ENCODE results near the gene CDS2. TPM values are rescaled to one million over a fixed set of nuclear protein-coding genes. Genes with fewer than 3 reads are reported as not detected.

The CDS2 gene
- total and polyA plus RNA-seq, 10 of the 15 experiments (the other 5 are each of a cell fraction or from before 2014, with no cell fraction given), result 11.5 to 94.7 (median 23.1) TPM

DNA sequence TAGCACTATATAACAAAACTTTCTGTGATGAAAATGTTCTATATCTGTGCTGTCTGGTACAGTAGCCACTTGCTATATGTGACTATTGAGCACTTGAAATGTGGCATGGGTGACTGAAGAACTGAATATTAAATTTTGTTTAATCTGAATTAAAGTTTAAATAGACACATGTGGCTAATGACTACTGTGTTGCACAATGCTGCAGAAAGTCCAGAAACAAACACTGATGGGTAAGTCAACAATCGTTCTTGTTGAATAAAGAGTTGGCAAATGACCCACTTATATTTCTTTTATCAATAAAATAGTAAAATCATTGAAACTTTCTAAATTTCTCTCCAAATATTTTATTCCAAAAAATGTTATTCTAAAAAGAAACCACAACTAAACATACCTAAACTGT lies 108.2 kb downstream of the CDS2 start (continued):
- no peak for TF ChIP-seq IRF4 (IDR thresholded peaks at IDR 0.05; ENCODE audit: low read depth, low read length)
- TF ChIP-seq SMC3 (IDR thresholded peaks at IDR 0.05; ENCODE audit: borderline replicate concordance, low read length), result no peak
- no peak for TF ChIP-seq ESRRA (IDR thresholded peaks at IDR 0.05; ENCODE audit: low read length)
- TF ChIP-seq, protein P1, sequence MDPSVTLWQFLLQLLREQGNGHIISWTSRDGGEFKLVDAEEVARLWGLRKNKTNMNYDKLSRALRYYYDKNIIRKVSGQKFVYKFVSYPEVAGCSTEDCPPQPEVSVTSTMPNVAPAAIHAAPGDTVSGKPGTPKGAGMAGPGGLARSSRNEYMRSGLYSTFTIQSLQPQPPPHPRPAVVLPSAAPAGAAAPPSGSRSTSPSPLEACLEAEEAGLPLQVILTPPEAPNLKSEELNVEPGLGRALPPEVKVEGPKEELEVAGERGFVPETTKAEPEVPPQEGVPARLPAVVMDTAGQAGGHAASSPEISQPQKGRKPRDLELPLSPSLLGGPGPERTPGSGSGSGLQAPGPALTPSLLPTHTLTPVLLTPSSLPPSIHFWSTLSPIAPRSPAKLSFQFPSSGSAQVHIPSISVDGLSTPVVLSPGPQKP (IDR thresholded peaks at IDR 0.05; ENCODE audit: low read depth, low read length), result no peak
- TF ChIP-seq, protein P2, sequence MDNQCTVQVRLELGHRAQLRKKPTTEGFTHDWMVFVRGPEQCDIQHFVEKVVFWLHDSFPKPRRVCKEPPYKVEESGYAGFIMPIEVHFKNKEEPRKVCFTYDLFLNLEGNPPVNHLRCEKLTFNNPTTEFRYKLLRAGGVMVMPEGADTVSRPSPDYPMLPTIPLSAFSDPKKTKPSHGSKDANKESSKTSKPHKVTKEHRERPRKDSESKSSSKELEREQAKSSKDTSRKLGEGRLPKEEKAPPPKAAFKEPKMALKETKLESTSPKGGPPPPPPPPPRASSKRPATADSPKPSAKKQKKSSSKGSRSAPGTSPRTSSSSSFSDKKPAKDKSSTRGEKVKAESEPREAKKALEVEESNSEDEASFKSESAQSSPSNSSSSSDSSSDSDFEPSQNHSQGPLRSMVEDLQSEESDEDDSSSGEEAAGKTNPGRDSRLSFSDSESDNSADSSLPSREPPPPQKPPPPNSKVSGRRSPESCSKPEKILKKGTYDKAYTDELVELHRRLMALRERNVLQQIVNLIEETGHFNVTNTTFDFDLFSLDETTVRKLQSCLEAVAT (IDR thresholded peaks at IDR 0.05), result no peak

Small RNAs within 50 kb of the gene (small RNA-seq; reads per million reads assigned to genes)
- gene RF00019 (not detected), gene RF00568 (not detected), gene RNA5SP474 (0.86 reads per million, percentile 26 among the genes with 10 or more reads in this experiment)

Other genes starting within 250 kb of the CDS2 start
- 42.6 and 44.8 TPM in 2 replicates for gene SLC23A2, start 125.5 kb upstream of the CDS2 start, total RNA-seq (2014; rRNA removed)
- gene SLC23A2, start 125.5 kb upstream of the CDS2 start, total RNA-seq (2014; rRNA removed; fragmentation: Illumina TruSeq; extraction: Trizol), result 28.3 and 29.4 TPM in 2 replicates
- 51.7 and 56.1 TPM in 2 replicates for gene SLC23A2, start 125.5 kb upstream of the CDS2 start, total RNA-seq (2021)
- gene SLC23A2, start 125.5 kb upstream of the CDS2 start, polyA plus RNA-seq (2011; rRNA removed), result 28.5 and 38.9 TPM in 2 replicates
- gene SLC23A2, start 125.5 kb upstream of the CDS2 start, polyA plus RNA-seq (2014; fragmentation: Illumina TruSeq; extraction: Trizol), result 46.2 and 46.3 TPM in 2 replicates
- gene SLC23A2, start 125.5 kb upstream of the CDS2 start, polyA plus RNA-seq (2014; fragmentation: Nextera tagmentation; extraction: Ambion mirVana), result 1 to 10 TPM; 4.4 to 5.9 TPM
- 39.3 and 44.0 TPM in 2 replicates for gene SLC23A2, start 125.5 kb upstream of the CDS2 start, polyA plus RNA-seq (2014; rRNA removed)
- gene SLC23A2, start 125.5 kb upstream of the CDS2 start, polyA plus RNA-seq (2016; fragmentation: Nextera tagmentation; extraction: Ambion mirVana), result 10 to 100 TPM; 29.3 to 32.2 TPM
- gene TMEM230, start 13.9 kb upstream of the CDS2 start, total RNA-seq (2014; rRNA removed), result 139 and 176 TPM in 2 replicates
- gene TMEM230, start 13.9 kb upstream of the CDS2 start, total RNA-seq (2014; rRNA removed; fragmentation: Illumina TruSeq; extraction: Trizol), result 102 and 105 TPM in 2 replicates
- gene TMEM230, start 13.9 kb upstream of the CDS2 start, total RNA-seq (2021), result 81.7 and 82.4 TPM in 2 replicates
- gene TMEM230, start 13.9 kb upstream of the CDS2 start, polyA plus RNA-seq (2011; rRNA removed), result 131 and 151 TPM in 2 replicates
- gene TMEM230, start 13.9 kb upstream of the CDS2 start, polyA plus RNA-seq (2014; fragmentation: Illumina TruSeq; extraction: Trizol), result 129 and 150 TPM in 2 replicates
- gene TMEM230, start 13.9 kb upstream of the CDS2 start, polyA plus RNA-seq (2014; fragmentation: Nextera tagmentation; extraction: Ambion mirVana), result 10 to 100 TPM; 53.0 to 69.1 TPM
- gene TMEM230, start 13.9 kb upstream of the CDS2 start, polyA plus RNA-seq (2014; rRNA removed), result 141 and 157 TPM in 2 replicates
- gene TMEM230, start 13.9 kb upstream of the CDS2 start, polyA plus RNA-seq (2016; fragmentation: Nextera tagmentation; extraction: Ambion mirVana), result 100 to 1,000 TPM; 183 to 185 TPM
- gene PCNA, start 7.0 kb upstream of the CDS2 start, total RNA-seq (2014; rRNA removed), result 493 and 526 TPM in 2 replicates
- gene PCNA, start 7.0 kb upstream of the CDS2 start, total RNA-seq (2014; rRNA removed; fragmentation: Illumina TruSeq; extraction: Trizol), result 470 and 509 TPM in 2 replicates
- 389 and 402 TPM in 2 replicates for gene PCNA, start 7.0 kb upstream of the CDS2 start, total RNA-seq (2021)
- 565 and 738 TPM in 2 replicates for gene PCNA, start 7.0 kb upstream of the CDS2 start, polyA plus RNA-seq (2011; rRNA removed)
- 459 and 487 TPM in 2 replicates for gene PCNA, start 7.0 kb upstream of the CDS2 start, polyA plus RNA-seq (2014; fragmentation: Illumina TruSeq; extraction: Trizol)
- gene PCNA, start 7.0 kb upstream of the CDS2 start, polyA plus RNA-seq (2014; fragmentation: Nextera tagmentation; extraction: Ambion mirVana), result 100 to 1,000 TPM; 651 to 694 TPM
- gene PCNA, start 7.0 kb upstream of the CDS2 start, polyA plus RNA-seq (2014; rRNA removed), result 464 and 516 TPM in 2 replicates
- gene PCNA, start 7.0 kb upstream of the CDS2 start, polyA plus RNA-seq (2016; fragmentation: Nextera tagmentation; extraction: Ambion mirVana), result 100 to 1,000 TPM; 568 to 618 TPM
- not detected in 2 replicates for gene PROKR2, start 189.9 kb downstream of the CDS2 start, total RNA-seq (2014; rRNA removed)
- not detected in 2 replicates for gene PROKR2, start 189.9 kb downstream of the CDS2 start, total RNA-seq (2014; rRNA removed; fragmentation: Illumina TruSeq; extraction: Trizol)
- gene PROKR2, start 189.9 kb downstream of the CDS2 start, total RNA-seq (2021), result not detected in 2 replicates
- not detected in 2 replicates for gene PROKR2, start 189.9 kb downstream of the CDS2 start, polyA plus RNA-seq (2011; rRNA removed)
- not detected in 2 replicates for gene PROKR2, start 189.9 kb downstream of the CDS2 start, polyA plus RNA-seq (2014; fragmentation: Illumina TruSeq; extraction: Trizol)
- not detected for gene PROKR2, start 189.9 kb downstream of the CDS2 start, polyA plus RNA-seq (2014; fragmentation: Nextera tagmentation; extraction: Ambion mirVana)
- gene PROKR2, start 189.9 kb downstream of the CDS2 start, polyA plus RNA-seq (2014; rRNA removed), result not detected in 2 replicates
- gene PROKR2, start 189.9 kb downstream of the CDS2 start, polyA plus RNA-seq (2016; fragmentation: Nextera tagmentation; extraction: Ambion mirVana), result not detected

Measured in GM12878 (cell line).